HG02970 (cell line): ENCODE data around the gene CCDC7.
"Not testable (repeated sequence)": the region's sequence is repeated elsewhere in the genome, so short reads cannot be mapped to it uniquely, and the experiment has no call there.

ENCODE experiments used
- ATAC-seq: cut with Tn5 transposase; IDR thresholded peaks from one replicate; pipeline ENCODE4 v1.9.1; 2021; ENCODE audit warnings: mild to moderate bottlenecking, moderate library complexity, moderate number of reproducible peaks; ENCODE audit not compliant: unreplicated experiment, low FRiP score

The CCDC7 gene

GRCh38 chr10:32446536-32447406 lies 831 bp downstream of the CCDC7 start:
- ATAC-seq = peak; percentile 4

- no peak for ATAC-seq
These were observed 8.2 kb downstream of the CCDC7 start for GRCh38 chr10:32454148-32454547.

- no peak for ATAC-seq
These were observed 13.2 kb downstream of the CCDC7 start for GRCh38 chr10:32459051-32459698.

- ATAC-seq = no peak
These were observed 15.3 kb downstream of the CCDC7 start for GRCh38 chr10:32461203-32461602.

GRCh38 chr10:32471232-32471631 lies 25.3 kb downstream of the CCDC7 start:
- ATAC-seq = no peak

GRCh38 chr10:32477499-32477898 lies 31.6 kb downstream of the CCDC7 start:
- no peak for ATAC-seq

GRCh38 chr10:32481606-32482005 lies 35.7 kb downstream of the CCDC7 start:
- ATAC-seq = no peak

GRCh38 chr10:32483019-32483502 lies 37.1 kb downstream of the CCDC7 start:
- not testable (repeated sequence) for ATAC-seq

GRCh38 chr10:32488038-32488437 lies 42.1 kb downstream of the CCDC7 start:
- not testable (repeated sequence) for ATAC-seq

- no peak for ATAC-seq
These were observed 43.2 kb downstream of the CCDC7 start for GRCh38 chr10:32489158-32489557.

- ATAC-seq = no peak
These were observed 44.0 kb downstream of the CCDC7 start for GRCh38 chr10:32489901-32490300.

GRCh38 chr10:32494562-32494961 lies 48.6 kb downstream of the CCDC7 start:
- not testable (repeated sequence) for ATAC-seq

- not testable (repeated sequence) for ATAC-seq
These were observed 54.2 kb downstream of the CCDC7 start for GRCh38 chr10:32500136-32500535.

- no peak for ATAC-seq
These were observed 56.0 kb downstream of the CCDC7 start for GRCh38 chr10:32501906-32502305.

- not testable (repeated sequence) for ATAC-seq
These were observed 60.0 kb downstream of the CCDC7 start for GRCh38 chr10:32505762-32506420.

- ATAC-seq = no peak
These were observed 65.7 kb downstream of the CCDC7 start for GRCh38 chr10:32511599-32511998.

- ATAC-seq = no peak
These were observed 70.9 kb downstream of the CCDC7 start for GRCh38 chr10:32516567-32517495.

- no peak for ATAC-seq
These were observed 84.3 kb downstream of the CCDC7 start for GRCh38 chr10:32530231-32530630.

GRCh38 chr10:32538256-32538655 lies 92.3 kb downstream of the CCDC7 start:
- no peak for ATAC-seq
